Esophagus muscularis mucosa (tissue), 4 donors: ENCODE data around the gene CTXND2. TPM values are rescaled to one million over a fixed set of nuclear protein-coding genes. Genes with fewer than 3 reads are reported as not detected.
A peak's percentile ranks its signal among the peaks of the same experiment; 100 is the strongest.
"Not testable (repeated sequence)": the region's sequence is repeated elsewhere in the genome, so short reads cannot be mapped to it uniquely, and the experiment has no call there.

Experiments used
- DNase-seq: peaks from one replicate; pipeline ENCODE4 v3.0.0-alpha.2; 2017; ENCODE audit errors: extremely low spot score
- H3K27ac ChIP-seq, 4 donors: fragments of 200-600 bp; sonication (generic); replicated peaks in 1 of 4; 1 replicate in 3 of 4; 2 replicates in 1 of 4; pipeline ENCODE4 v1.5.1; 2016 to 2019; ENCODE audit warnings: mild to moderate bottlenecking in 1 of 4
- H3K27me3 ChIP-seq, 4 donors: fragments of 200-600 bp; sonication (generic); one replicate each; pipeline versions ENCODE4 v1.5.1 to v1.6.0; 2016 to 2019
- H3K36me3 ChIP-seq, 4 donors: fragments of 200-600 bp; sonication (generic); one replicate each; pipeline ENCODE4 v1.5.1; 2016 to 2019
- H3K4me1 ChIP-seq, 4 donors: fragments of 200-600 bp; sonication (generic); one replicate each; pipeline ENCODE4 v1.5.1; 2016 to 2019
- H3K4me3 ChIP-seq, 4 donors: fragments of 200-600 bp; sonication (generic); 1 replicate in 2 of 4; 2 replicates in 2 of 4; pipeline ENCODE4 v1.5.1; 2016 to 2019; ENCODE audit warnings: mild to moderate bottlenecking in 4 of 4, moderate library complexity in 1 of 4
- H3K9me3 ChIP-seq, 4 donors: fragments of 200-600 bp; sonication (generic); 1 replicate in 3 of 4; 2 replicates in 1 of 4; pipeline ENCODE4 v1.5.1; 2016 to 2019
- EP300 ChIP-seq: sonication (generic); formaldehyde crosslinking; IDR thresholded peaks from one replicate; pipeline ENCODE4 v1.6.1; 2017; ENCODE audit warnings: antibody characterized with exemption
- POLR2A ChIP-seq: fragments of 450-650 bp; IDR thresholded peaks from one replicate; pipeline ENCODE4 v1.6.1; 2017; ENCODE audit warnings: antibody characterized with exemption, moderate library complexity, mild to moderate bottlenecking, low read depth
- POLR2AphosphoS5 ChIP-seq, 2 donors: sonication (generic); formaldehyde crosslinking; IDR thresholded peaks; one replicate each; pipeline ENCODE4 v1.6.1; 2017; ENCODE audit warnings: antibody characterized with exemption in 2 of 2
- WGBS: methylation state at CpG from one replicate; pipeline ENCODE4 v1.1.5; 2018; 5-methylcytosine and 5-hydroxymethylcytosine counted together
- intact Hi-C: fragments of 100-400 bp; cut with DNase I; formaldehyde crosslinking; loops from one replicate; pipeline ENCODE4 v1.15.1; 2023
- total RNA-seq, 4 donors: library from RNA; depleted of rRNA; stranded (reverse); fragments of >200 nt; gene quantifications; one replicate each; pipeline versions ENCODE4 v1.1.0 to v1.2.1, GENCODE V29; 2016
- TF ChIP-seq, protein P1 (sequence below), 3 experiments: fragments of 200-600 bp in 2 of 3; fragments of 450-650 bp in 1 of 3; sonication (generic) in 2 of 3; IDR thresholded peaks; one replicate each; pipeline ENCODE4 v1.5.1; 2017 to 2019; ENCODE audit warnings: antibody characterized with exemption in 3 of 3, mild to moderate bottlenecking in 2 of 3, moderate library complexity in 1 of 3

Gene CTXND2
- total RNA-seq, 4 donors from 2014 or later, result not detected

DNA sequence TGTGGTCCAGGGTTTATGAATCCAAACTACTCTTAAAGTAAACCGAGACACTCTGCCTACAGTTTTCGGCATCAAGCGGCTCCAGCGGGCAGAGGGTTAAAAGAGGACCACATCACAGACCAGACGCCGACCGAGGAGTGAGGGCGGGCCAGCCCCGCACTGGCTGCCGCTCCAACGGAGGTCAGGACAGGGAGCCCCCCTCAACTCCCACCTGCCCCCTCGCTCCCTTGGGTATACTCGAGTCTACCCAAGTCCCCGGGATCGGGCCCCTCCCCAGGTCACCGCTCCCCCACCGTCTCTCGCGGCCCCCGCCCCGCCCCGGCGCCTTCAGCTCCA is 10.8 kb upstream of the CTXND2 start:
- no peak for DNase-seq
- H3K27ac ChIP-seq, result peak overlapping the region; percentile 93 to 100 (median 96)
- H3K36me3 ChIP-seq, result peaks cover 0 to 10% (median 0%) of the 10 kb centered on the region in 4 donors
- no peaks in the 10 kb centered on the region for H3K9me3 ChIP-seq
- H3K4me3 ChIP-seq, result peak overlapping the region; percentile 75 to 99 (median 96)
- H3K4me1 ChIP-seq, result peaks cover 0 to 30% (median 27%) of the 10 kb centered on the region in 4 donors
- TF ChIP-seq POLR2A, result no peak
- no peak for TF ChIP-seq POLR2AphosphoS5 (IDR thresholded peaks at IDR 0.05)
- no peak for TF ChIP-seq EP300
- TF ChIP-seq, protein P1, sequence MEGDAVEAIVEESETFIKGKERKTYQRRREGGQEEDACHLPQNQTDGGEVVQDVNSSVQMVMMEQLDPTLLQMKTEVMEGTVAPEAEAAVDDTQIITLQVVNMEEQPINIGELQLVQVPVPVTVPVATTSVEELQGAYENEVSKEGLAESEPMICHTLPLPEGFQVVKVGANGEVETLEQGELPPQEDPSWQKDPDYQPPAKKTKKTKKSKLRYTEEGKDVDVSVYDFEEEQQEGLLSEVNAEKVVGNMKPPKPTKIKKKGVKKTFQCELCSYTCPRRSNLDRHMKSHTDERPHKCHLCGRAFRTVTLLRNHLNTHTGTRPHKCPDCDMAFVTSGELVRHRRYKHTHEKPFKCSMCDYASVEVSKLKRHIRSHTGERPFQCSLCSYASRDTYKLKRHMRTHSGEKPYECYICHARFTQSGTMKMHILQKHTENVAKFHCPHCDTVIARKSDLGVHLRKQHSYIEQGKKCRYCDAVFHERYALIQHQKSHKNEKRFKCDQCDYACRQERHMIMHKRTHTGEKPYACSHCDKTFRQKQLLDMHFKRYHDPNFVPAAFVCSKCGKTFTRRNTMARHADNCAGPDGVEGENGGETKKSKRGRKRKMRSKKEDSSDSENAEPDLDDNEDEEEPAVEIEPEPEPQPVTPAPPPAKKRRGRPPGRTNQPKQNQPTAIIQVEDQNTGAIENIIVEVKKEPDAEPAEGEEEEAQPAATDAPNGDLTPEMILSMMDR (IDR thresholded peaks at IDR 0.05), result no peak
- 0% methylated on average over 7 of the region's 23 CpGs for WGBS
- intact Hi-C loops, result loop anchor here (5.0 kb wide), 1 partner anchor 96 kb away; the partner anchor contains the start of gene CERS2
- H3K27me3 ChIP-seq, result no peaks in the 10 kb centered on the region

- intact Hi-C loops, result loop anchor here (5.0 kb wide), 1 partner anchor 93 kb away; the partner anchor contains the start of gene CERS2
- H3K27ac ChIP-seq, DNase-seq, H3K9me3 ChIP-seq, H3K27me3 ChIP-seq, H3K4me3 ChIP-seq, H3K36me3 ChIP-seq: not testable (repeated sequence)
- 83% methylated on average over 2 of the region's 2 CpGs for WGBS
- peaks cover 0 to 22% (median 20%) of the 10 kb centered on the region in 4 donors for H3K4me1 ChIP-seq
These were observed 8.0 kb upstream of the CTXND2 start for GRCh38 chr1:150878931-150879330.

DNA sequence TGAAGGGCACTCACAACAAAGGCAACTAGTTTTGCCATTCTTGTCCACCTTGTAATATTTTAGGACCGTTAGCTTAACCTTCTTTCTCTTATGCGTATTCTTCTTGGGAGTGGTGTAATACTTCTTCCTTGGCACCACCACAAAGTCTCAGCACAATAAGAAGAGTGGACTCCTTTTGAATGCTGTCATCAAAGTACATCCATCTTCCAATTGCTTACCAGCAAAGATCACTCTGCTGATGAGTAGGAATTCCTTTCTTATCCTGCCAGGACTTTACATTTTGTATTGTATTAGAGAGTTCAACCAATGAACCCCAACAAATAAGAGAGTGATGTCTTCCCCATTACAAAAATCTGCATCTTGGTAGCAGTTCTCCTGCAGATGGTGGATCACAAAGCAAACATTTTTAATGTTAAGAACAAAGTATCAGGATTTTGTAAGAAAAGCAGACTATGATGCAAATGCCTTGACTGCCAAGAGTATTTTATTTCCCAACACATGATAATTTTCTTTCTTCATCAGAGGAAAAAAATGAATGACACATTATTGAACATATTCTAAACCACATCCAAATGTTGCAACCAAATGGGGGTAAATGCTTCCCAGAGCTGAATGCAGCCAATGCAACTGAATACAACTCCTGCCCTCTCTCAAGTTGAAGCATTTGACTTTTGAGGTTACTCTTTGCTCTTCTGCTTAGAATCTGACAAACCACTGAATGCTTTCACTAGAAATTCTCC is 5.4 kb upstream of the CTXND2 start:
- Histone ChIP-seq H3K27ac (peak overlapping the region; percentile 38 to 68 (median 56)), H3K9me3 (no peaks in the 10 kb centered on the region), H3K4me3 (no peak overlapping the region), H3K4me1 (peaks cover 0 to 8% (median 6%) of the 10 kb centered on the region in 4 donors), H3K27me3 (no peaks in the 10 kb centered on the region), H3K36me3 (no peaks in the 10 kb centered on the region)
- intact Hi-C loops, result loop anchor here (5.0 kb wide), 1 partner anchor 41 kb away; no protein-coding TSS in a partner anchor
- TF ChIP-seq POLR2AphosphoS5 (IDR thresholded peaks at IDR 0.05) (peak in 1 of 2 donors; percentile 44), POLR2A (no peak)
- no peak for DNase-seq
- WGBS, result 63% methylated on average over 2 of the region's 2 CpGs

GRCh38 chr1:150883121-150883520 is 3.8 kb upstream of the CTXND2 start:
- not testable (repeated sequence) for H3K27me3 ChIP-seq, H3K27ac ChIP-seq, DNase-seq, H3K4me3 ChIP-seq, H3K36me3 ChIP-seq, H3K9me3 ChIP-seq, H3K4me1 ChIP-seq
- intact Hi-C loops, result loop anchor here (5.0 kb wide), 1 partner anchor 39 kb away; no protein-coding TSS in a partner anchor
- WGBS, result 93% methylated on average over 5 of the region's 5 CpGs

GRCh38 chr1:150888727-150889126 is 1.8 kb downstream of the CTXND2 start:
- no peak for DNase-seq
- Histone ChIP-seq H3K27ac (no peak overlapping the region), H3K4me1 (no peaks in the 10 kb centered on the region), H3K9me3 (no peaks in the 10 kb centered on the region), H3K36me3 (no peaks in the 10 kb centered on the region), H3K4me3 (no peak overlapping the region), H3K27me3 (no peaks in the 10 kb centered on the region)
- intact Hi-C loops, result no loop called here
- WGBS, result 93% methylated on average over 8 of the region's 8 CpGs
- no peak for TF ChIP-seq POLR2AphosphoS5 (IDR thresholded peaks at IDR 0.05)
- TF ChIP-seq POLR2A, result no peak
- TF ChIP-seq, protein P1 (IDR thresholded peaks at IDR 0.05), result no peak
- TF ChIP-seq EP300, result no peak

GRCh38 chr1:150890033-150890416 is 3.1 kb downstream of the CTXND2 start:
- WGBS, result 44% methylated on average over 1 of the region's 1 CpG
- H3K27ac ChIP-seq, result no peak overlapping the region
- intact Hi-C loops, result no loop called here

More at GRCh38 chr1:150890033-150890416, 3.1 kb downstream of the CTXND2 start:
- no peak for TF ChIP-seq EP300
- TF ChIP-seq POLR2AphosphoS5 (IDR thresholded peaks at IDR 0.05), result no peak
- no peak for TF ChIP-seq POLR2A
- TF ChIP-seq, protein P1 (IDR thresholded peaks at IDR 0.05), result no peak
- no peaks in the 10 kb centered on the region for H3K36me3 ChIP-seq
- no peaks in the 10 kb centered on the region for H3K27me3 ChIP-seq
- H3K9me3 ChIP-seq, result no peaks in the 10 kb centered on the region
- no peaks in the 10 kb centered on the region for H3K4me1 ChIP-seq
- H3K4me3 ChIP-seq, result no peak overlapping the region
- no peak for DNase-seq
